Mesenchymal stem cell (in vitro differentiated cells and primary cell): ENCODE results near the gene KIF18A.
"Not testable (repeated sequence)": the region's sequence is repeated elsewhere in the genome, so short reads cannot be mapped to it uniquely, and the experiment has no call there.

Source experiments
- DNase-seq: peaks from one replicate; pipeline ENCODE4 v3.0.0-alpha.2; 2013
- H2AFZ ChIP-seq: one replicate; pipeline ENCODE4 v1.6.1; 2013; ENCODE audit warnings: low read depth, mild to moderate bottlenecking, control low read depth, inconsistent platforms, low read length, moderate library complexity
- H2AK5ac ChIP-seq: 2 replicates; pipeline ENCODE4 v1.6.1; 2013; ENCODE audit warnings: low read length, moderate library complexity, mild to moderate bottlenecking, inconsistent platforms; ENCODE audit not compliant: severe bottlenecking
- H2BK120ac ChIP-seq: one replicate; pipeline ENCODE4 v1.6.1; 2013; ENCODE audit warnings: low read depth, mild to moderate bottlenecking, inconsistent platforms, low read length, moderate library complexity
- H2BK12ac ChIP-seq, 2 experiments: one replicate each; pipeline ENCODE4 v1.6.1; 2013; ENCODE audit warnings: inconsistent platforms in 2 of 2, low read length in 2 of 2, mild to moderate bottlenecking in 2 of 2, moderate library complexity in 2 of 2, control low read depth in 1 of 2
- H2BK15ac ChIP-seq: one replicate; pipeline ENCODE4 v1.6.1; 2013; ENCODE audit warnings: mild to moderate bottlenecking, low read depth, inconsistent platforms; ENCODE audit not compliant: poor library complexity, severe bottlenecking
- H2BK5ac ChIP-seq: 2 replicates; pipeline ENCODE4 v1.6.1; 2013; ENCODE audit warnings: low read depth, mild to moderate bottlenecking, low read length, control low read depth, inconsistent platforms; ENCODE audit not compliant: poor library complexity, severe bottlenecking
- H3K14ac ChIP-seq, 2 experiments: one replicate each; pipeline ENCODE4 v1.6.1; 2013; ENCODE audit warnings: inconsistent platforms in 2 of 2, low read length in 2 of 2, control low read depth in 1 of 2, mild to moderate bottlenecking in 1 of 2, moderate library complexity in 1 of 2
- H3K18ac ChIP-seq, 2 experiments: one replicate each; pipeline ENCODE4 v1.6.1; 2013; ENCODE audit warnings: inconsistent platforms in 2 of 2, low read length in 2 of 2, control low read depth in 1 of 2, low read depth in 1 of 2, mild to moderate bottlenecking in 1 of 2
- H3K23ac ChIP-seq, 2 experiments: one replicate each; pipeline ENCODE4 v1.6.1; 2013; ENCODE audit warnings: inconsistent platforms in 2 of 2, low read length in 2 of 2, mild to moderate bottlenecking in 2 of 2, moderate library complexity in 2 of 2, control low read depth in 1 of 2
- H3K27ac ChIP-seq: 2 replicates; pipeline ENCODE4 v1.5.1; 2013; ENCODE audit warnings: mild to moderate bottlenecking, moderate library complexity, low read length, control low read depth, inconsistent platforms; ENCODE audit not compliant: poor library complexity, severe bottlenecking
- H3K27me3 ChIP-seq, 2 experiments: 2 replicates each; pipeline versions ENCODE4 v1.6.1 to v1.7.0; 2013; ENCODE audit warnings: low read length in 2 of 2, mild to moderate bottlenecking in 2 of 2, moderate library complexity in 2 of 2, control low read depth in 1 of 2, inconsistent platforms in 1 of 2; ENCODE audit not compliant: control insufficient read depth in 1 of 2, insufficient read depth in 1 of 2
- H3K36me3 ChIP-seq, 2 experiments: 2 replicates each; pipeline versions ENCODE4 v1.6.1 to v1.7.0; 2013; ENCODE audit warnings: low read length in 2 of 2, control low read depth in 1 of 2, inconsistent platforms in 1 of 2, low read depth in 1 of 2, mild to moderate bottlenecking in 1 of 2; ENCODE audit not compliant: insufficient read depth in 2 of 2, control insufficient read depth in 1 of 2
- H3K4ac ChIP-seq, 2 experiments: one replicate each; pipeline ENCODE4 v1.6.1; 2013; ENCODE audit warnings: inconsistent platforms in 2 of 2, low read length in 2 of 2, mild to moderate bottlenecking in 2 of 2, moderate library complexity in 2 of 2, control low read depth in 1 of 2, low read depth in 1 of 2
- H3K4me1 ChIP-seq: 2 replicates; pipeline ENCODE4 v1.6.1; 2013; ENCODE audit warnings: low read depth, low read length, control low read depth; ENCODE audit not compliant: control insufficient read depth, insufficient read depth
- H3K4me2 ChIP-seq: 2 replicates; pipeline ENCODE4 v1.6.1; 2013; ENCODE audit warnings: low read length, mild to moderate bottlenecking, inconsistent platforms; ENCODE audit not compliant: poor library complexity, severe bottlenecking
- H3K4me3 ChIP-seq, 2 experiments: 2 replicates each; pipeline versions ENCODE4 v1.5.1 to v1.7.0; 2013; ENCODE audit warnings: low read length in 2 of 2, mild to moderate bottlenecking in 2 of 2, control low read depth in 1 of 2, low read depth in 1 of 2; ENCODE audit not compliant: insufficient read depth in 1 of 2
- H3K79me1 ChIP-seq: replicated peaks from 2 replicates; pipeline ENCODE4 v1.6.1; 2013; ENCODE audit warnings: mild to moderate bottlenecking, control low read depth, low read length, inconsistent platforms; ENCODE audit not compliant: poor library complexity, severe bottlenecking
- H3K9ac ChIP-seq: 2 replicates; pipeline ENCODE4 v1.7.0; 2013; ENCODE audit warnings: mild to moderate bottlenecking, low read length, moderate library complexity
- H3K9me3 ChIP-seq: 2 replicates; pipeline ENCODE4 v1.7.0; 2013; ENCODE audit warnings: mild to moderate bottlenecking, low read length; ENCODE audit not compliant: control insufficient read depth
- H4K8ac ChIP-seq: one replicate; pipeline ENCODE4 v1.6.1; 2013; ENCODE audit warnings: inconsistent platforms, mild to moderate bottlenecking, low read length, moderate library complexity
- H4K91ac ChIP-seq: one replicate; pipeline ENCODE4 v1.6.1; 2013; ENCODE audit warnings: mild to moderate bottlenecking, low read length, inconsistent platforms
- WGBS: methylation state at CpG from one replicate; pipeline ENCODE4 v1.1.7; 2013; ENCODE audit warnings: mixed read lengths; 5-methylcytosine and 5-hydroxymethylcytosine counted together

The KIF18A gene

DNA sequence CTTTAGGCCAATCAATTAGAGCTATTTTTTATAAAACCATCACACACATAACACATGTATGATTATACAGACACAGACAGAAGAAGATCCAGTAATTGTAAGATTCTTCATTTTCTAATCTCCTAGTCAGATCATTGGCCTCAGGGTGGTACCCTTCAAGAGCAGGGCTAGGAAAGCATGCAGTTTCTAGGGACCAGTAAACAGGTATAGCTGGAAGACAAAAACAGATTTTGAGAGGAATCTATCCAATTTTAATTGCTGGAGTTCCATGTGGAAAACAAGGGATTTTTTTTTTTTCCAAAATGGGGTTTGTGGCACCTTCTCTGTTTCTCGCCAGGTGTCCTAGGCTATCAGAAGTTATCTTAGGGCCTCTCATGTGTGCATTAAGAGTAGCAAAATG is 29.9 kb upstream of the KIF18A start:
- H3K4me2 ChIP-seq, result no peak overlapping the region
- H2BK15ac ChIP-seq, result no peak overlapping the region
- 100% methylated on average over 1 of the region's 1 CpG for WGBS
- peaks cover 14% of the 10 kb centered on the region for H3K79me1 ChIP-seq
- H3K23ac ChIP-seq, result no peak overlapping the region
- H3K27ac ChIP-seq, result no peak overlapping the region
- H3K4ac ChIP-seq, result no peak overlapping the region
- H4K91ac ChIP-seq, result no peak overlapping the region
- no peak overlapping the region for H2BK5ac ChIP-seq
- H3K18ac ChIP-seq, result no peak overlapping the region
- no peak overlapping the region for H2BK12ac ChIP-seq
- no peaks in the 10 kb centered on the region for H3K27me3 ChIP-seq
- H2AK5ac ChIP-seq, result no peak overlapping the region
- H3K9ac ChIP-seq, result no peak overlapping the region
- no peaks in the 10 kb centered on the region for H3K4me1 ChIP-seq
- no peak overlapping the region for H4K8ac ChIP-seq
- H2BK120ac ChIP-seq, result no peak overlapping the region
- no peak overlapping the region for H3K4me3 ChIP-seq
- H3K9me3 ChIP-seq, result peaks cover 53% of the 10 kb centered on the region
- peaks cover 13 to 55% of the 10 kb centered on the region in 2 experiments for H3K36me3 ChIP-seq
- no peak for DNase-seq
- no peak overlapping the region for H2AFZ ChIP-seq
- H3K14ac ChIP-seq, result no peak overlapping the region

DNA sequence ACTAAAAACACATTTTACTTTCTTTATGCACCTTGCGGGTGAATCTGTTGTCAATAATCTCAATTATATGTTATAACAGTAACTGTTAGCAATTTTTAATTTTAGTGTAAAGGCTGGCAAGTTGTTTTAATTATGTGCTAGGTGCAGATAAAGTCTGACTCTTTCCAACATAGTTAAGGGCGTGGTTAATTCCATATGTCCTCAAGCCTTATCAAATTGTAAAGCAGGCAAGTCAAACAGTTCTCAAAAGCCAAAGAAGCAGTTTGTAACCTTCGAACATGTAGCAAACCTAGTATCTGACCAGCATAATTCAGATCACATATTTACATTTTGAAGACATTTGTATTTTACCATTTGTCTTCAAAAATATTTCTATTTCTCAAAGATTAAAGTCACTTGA is 29.4 kb upstream of the KIF18A start:
- 100% methylated on average over 1 of the region's 3 CpGs for whole genome bisulfite sequencing
- Histone ChIP-seq H3K79me1 (peaks cover 14% of the 10 kb centered on the region), H2BK12ac (no peak overlapping the region), H3K4me1 (no peaks in the 10 kb centered on the region), H3K4me2 (no peak overlapping the region), H3K9me3 (peaks cover 53% of the 10 kb centered on the region), H2BK15ac (no peak overlapping the region), H3K23ac (no peak overlapping the region), H3K27me3 (no peaks in the 10 kb centered on the region), H2AK5ac (no peak overlapping the region), H3K4ac (no peak overlapping the region), H3K4me3 (no peak overlapping the region), H2AFZ (no peak overlapping the region), H4K8ac (no peak overlapping the region), H3K27ac (no peak overlapping the region), H3K18ac (no peak overlapping the region), H3K14ac (no peak overlapping the region), H2BK120ac (no peak overlapping the region), H3K36me3 (peaks cover 13 to 55% of the 10 kb centered on the region in 2 experiments), H3K9ac (no peak overlapping the region), H4K91ac (no peak overlapping the region), H2BK5ac (no peak overlapping the region)
- no peak for DNase-seq

DNA sequence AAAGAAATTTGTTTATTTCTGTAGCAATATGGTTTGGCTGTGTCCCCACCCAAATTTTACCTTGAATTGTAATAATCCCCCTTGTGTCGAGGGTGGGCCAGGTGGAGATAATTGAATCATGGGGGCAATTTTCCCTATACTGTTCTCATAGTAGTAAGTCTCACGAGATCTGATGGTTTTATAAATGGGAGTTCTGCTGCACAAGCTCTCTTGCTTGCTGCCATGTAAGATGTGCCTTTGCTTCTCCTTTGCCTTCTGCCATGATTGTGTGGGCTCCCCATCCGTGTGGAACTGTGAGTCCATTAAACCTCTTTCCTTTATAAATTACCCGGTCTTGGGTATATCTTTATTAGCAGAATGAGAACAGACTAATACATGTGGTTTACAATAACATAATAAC is 28.2 kb upstream of the KIF18A start:
- not testable (repeated sequence) for H3K27me3 ChIP-seq, H2BK120ac ChIP-seq, H3K18ac ChIP-seq, H3K4ac ChIP-seq, DNase-seq, H3K4me1 ChIP-seq, H3K4me2 ChIP-seq, H2AFZ ChIP-seq, H2BK5ac ChIP-seq, H4K91ac ChIP-seq, H3K27ac ChIP-seq, H3K4me3 ChIP-seq, H2BK15ac ChIP-seq, H3K14ac ChIP-seq, H2BK12ac ChIP-seq, H3K23ac ChIP-seq, H4K8ac ChIP-seq, H2AK5ac ChIP-seq, H3K9ac ChIP-seq
- peaks cover 13 to 56% of the 10 kb centered on the region in 2 experiments for H3K36me3 ChIP-seq
- peaks cover 15% of the 10 kb centered on the region for H3K79me1 ChIP-seq
- peaks cover 53% of the 10 kb centered on the region for H3K9me3 ChIP-seq
- WGBS, result 100% methylated on average over 2 of the region's 4 CpGs

DNA sequence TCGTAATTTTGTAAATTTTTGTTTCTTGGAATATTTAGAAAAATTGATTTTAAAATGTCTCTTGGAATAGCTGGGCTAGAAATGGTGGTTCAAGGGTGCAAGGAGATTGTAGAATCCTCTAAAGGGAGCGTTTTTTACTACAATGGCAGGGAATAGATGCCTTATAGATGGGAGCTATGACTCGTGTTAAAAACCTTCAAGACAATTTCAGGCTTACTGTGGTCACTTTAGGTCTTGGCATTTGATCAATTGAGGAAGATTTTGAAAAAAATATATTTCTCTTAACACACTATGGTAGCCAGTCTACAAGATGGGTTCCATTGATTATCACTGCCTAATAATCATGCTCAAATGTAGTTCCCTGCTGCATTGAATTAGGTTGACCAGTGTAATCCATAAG is 25.2 kb upstream of the KIF18A start:
- no peak overlapping the region for H4K91ac ChIP-seq
- H3K79me1 ChIP-seq, result peaks cover 15% of the 10 kb centered on the region
- H2BK120ac ChIP-seq, result no peak overlapping the region
- H3K36me3 ChIP-seq, result peaks cover 4 to 43% of the 10 kb centered on the region in 2 experiments
- H3K9me3 ChIP-seq, result peaks cover 34% of the 10 kb centered on the region
- H2BK5ac ChIP-seq, result no peak overlapping the region
- H4K8ac ChIP-seq, result no peak overlapping the region
- H3K23ac ChIP-seq, result no peak overlapping the region
- H3K4me3 ChIP-seq, result no peak overlapping the region
- 95% methylated on average over 2 of the region's 3 CpGs for WGBS
- no peak overlapping the region for H3K27ac ChIP-seq
- H2BK12ac ChIP-seq, result no peak overlapping the region
- H3K4me2 ChIP-seq, result no peak overlapping the region
- no peaks in the 10 kb centered on the region for H3K4me1 ChIP-seq
- no peak overlapping the region for H2AK5ac ChIP-seq
- no peak for DNase-seq
- H3K4ac ChIP-seq, result no peak overlapping the region
- H3K9ac ChIP-seq, result no peak overlapping the region
- H3K14ac ChIP-seq, result no peak overlapping the region
- H3K27me3 ChIP-seq, result no peaks in the 10 kb centered on the region
- no peak overlapping the region for H3K18ac ChIP-seq
- no peak overlapping the region for H2BK15ac ChIP-seq
- no peak overlapping the region for H2AFZ ChIP-seq
